HG02763 (cell line): ENCODE results near the gene NFIC.

ENCODE experiments used
- ATAC-seq: cut with Tn5 transposase; IDR thresholded peaks from one replicate; pipeline ENCODE4 v1.9.1; 2021; ENCODE audit warnings: mild to moderate bottlenecking, moderate library complexity; ENCODE audit not compliant: unreplicated experiment

Gene NFIC

GRCh38 chr19:3358689-3359014, 7.7 kb upstream of the NFIC start:
- no peak for ATAC-seq

DNA sequence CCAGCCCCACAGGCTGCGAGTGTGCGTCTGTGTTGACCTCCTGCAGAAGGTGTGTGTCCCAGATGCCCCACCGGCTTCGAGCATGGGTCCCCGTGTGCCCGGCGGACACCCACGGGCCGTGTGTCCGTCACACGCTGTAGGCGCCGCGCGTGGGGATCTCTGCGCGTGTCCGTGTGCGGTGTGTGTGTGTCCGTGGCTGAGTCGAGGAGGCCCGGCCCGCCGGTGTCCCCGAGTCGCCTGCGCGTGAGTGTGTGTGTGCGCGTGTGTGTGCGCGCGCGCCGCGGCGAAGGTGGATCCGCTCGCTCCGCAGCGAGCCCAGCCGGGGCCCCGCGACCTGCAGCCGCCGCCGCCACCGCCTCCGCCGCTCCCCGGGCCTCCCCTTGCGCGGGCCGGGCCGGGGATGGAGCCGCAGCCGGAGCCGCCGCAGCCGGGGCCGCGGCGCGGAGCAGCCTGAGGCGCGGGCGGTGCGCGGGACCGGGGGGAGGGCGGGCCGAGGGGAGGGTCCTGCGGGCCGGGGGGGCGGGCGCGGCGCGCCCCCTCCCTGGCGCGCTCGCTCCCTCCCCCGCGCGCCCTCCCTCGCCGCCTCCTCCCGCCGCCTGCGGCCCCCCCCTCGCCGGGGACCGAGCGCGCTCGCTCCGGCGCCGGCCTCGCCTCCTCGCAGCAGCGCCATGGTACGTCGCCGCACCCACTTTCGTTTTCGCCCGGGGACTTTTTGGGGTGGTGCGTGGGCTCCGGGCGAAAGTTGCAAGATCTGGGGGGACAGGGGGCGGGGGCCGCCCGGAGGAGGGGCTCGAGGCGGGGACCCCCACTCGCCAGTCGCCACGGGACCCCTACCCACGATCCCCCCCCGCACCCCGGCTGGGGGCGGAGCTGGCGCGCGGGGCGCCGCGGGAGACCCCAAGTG, 7.1 kb upstream of the NFIC start:
- no peak for ATAC-seq

DNA sequence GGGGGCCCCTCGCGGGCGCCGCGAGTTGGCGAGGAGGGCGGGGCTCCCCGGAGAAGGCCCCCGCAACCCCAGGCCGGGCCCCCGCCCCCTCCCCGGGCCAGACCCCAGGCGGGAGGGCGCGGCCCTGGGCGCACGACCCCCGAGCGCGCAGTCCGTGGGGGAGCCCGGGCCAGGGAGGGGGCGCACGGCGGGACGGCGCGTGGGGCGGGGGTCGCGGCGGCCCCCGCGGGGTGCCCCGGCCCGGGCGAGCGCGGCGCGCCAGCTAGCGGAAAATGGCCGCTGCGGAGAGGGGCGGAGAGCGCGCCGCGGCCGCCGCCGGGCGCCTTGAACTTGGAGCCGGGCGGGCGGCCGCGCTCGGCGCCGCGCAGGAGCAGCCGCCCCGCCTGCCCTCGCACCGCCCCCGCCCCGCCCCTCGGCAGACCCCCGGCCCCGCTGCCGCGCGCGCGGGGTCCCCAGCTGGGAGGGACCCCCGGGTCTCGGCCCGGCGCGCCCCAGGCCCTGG, 6.4 kb upstream of the NFIC start:
- no peak for ATAC-seq

DNA sequence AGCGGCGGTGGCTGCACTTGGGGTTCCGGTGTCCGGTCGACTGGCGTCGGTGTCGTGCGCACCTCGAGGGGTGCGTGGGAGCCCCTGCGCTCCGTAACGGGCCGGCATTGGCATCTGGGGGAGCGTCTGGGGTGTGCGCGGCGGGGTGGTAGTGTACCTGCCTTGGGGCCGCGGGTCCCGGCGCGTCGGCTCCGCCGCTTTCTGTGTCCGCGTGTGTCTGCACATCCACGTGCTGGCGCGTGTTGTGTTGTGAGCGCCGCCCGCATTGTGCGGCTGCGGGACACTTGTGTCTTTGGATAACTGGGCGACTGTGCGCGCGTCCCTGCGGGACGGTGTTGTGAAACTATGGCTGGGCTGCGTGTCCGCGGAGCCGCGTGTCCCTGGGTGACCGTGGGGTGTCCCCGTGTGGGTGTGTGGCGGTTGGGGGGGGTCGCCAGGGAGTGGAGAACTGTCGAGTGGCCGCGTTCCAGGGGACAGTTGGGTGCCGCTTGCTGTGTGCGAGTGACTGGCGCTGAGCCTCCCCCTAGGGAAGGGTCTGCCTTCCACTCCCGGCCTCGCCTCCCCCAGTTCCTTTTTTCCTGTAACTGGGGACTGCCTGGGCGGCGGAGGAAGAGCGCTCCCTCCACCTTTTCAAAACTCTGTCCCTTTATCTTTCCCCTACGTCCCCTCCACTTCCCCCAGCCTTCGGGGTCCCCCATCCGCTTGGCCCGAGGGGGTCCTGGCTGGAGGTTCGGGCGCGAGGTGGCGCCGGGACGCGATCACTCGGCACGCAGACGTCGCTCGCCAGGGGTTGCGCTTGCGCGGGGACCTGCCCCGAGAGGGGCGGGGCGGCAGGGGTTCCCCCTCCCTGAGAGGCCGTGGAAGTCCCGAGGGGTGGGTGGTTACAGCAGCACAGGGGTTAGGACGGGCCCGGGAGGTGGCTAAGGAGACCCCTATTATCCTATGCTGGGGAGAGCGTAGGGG, 5.7 kb upstream of the NFIC start:
- ATAC-seq, result no peak

DNA sequence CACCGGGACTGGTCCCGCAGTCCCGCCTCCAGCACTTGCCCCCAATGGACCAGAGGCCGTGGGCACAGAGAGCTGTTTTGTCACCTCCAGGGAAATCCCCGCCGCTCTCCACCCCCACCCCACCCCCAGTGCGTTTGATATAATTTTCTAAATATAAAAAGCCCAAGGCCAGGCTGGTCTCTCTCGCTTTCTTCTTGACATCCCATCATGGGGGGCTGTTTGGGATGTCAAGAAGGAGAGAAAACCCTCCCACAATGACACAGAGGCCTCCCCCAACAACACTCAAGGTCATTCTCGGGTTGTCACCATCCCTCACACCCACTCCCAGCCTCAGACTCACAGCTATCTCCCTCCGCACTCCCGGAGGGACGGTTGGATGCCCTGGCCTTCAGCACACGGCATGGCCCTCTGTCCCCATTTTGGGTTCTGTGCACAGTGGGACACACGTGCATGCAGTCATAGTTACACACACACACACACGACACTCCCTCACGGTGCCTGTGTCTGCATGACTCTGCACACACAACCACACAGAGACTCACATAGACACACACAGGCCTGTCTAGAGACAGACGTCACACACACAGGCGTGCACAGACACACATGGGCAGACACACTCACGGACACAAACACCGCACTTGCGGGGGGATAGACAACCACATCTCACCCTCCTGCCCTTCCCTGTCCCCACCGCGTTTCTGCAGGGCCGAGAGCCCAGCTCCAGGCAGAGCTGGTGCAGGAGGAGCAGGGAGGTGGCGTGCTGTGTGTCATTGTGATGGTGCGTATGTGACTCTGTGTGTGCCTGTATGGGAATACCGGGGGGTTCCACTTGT, 4.8 kb upstream of the NFIC start:
- no peak for ATAC-seq

DNA sequence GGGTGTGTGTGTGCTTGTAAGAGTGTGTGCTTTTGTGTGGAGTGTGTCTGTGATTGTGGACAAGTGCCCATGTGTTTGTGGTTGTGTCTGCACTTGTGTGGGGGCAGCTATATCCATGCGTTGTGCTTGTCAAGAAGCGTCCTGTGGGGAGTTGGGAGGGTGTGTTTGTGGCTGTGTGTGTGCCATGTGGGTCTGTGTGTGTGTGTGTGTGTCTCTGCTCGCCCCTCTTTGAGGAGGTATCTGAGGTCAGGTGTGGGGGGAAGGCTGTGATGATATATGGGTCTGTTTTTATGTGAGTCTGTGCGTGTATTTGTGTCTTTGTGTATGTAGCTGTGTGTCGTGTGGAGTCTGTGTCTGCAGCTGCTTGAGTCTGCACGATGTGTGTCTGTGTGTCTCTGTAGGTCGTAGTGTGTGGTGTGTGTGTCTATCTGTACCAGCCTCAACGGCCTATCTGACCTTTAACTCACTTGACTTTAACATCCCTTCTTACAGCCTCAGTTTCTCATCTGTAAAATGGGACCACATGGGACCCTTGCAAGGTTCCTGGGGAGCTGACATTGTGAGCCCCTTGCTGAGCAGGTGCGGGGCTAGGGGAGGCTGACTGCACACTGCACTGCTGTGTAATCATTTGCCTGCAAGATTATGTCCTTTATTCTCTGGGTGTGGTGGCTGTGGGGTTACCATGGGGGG, 4.0 kb upstream of the NFIC start:
- no peak for ATAC-seq

- ATAC-seq, result no peak
Measured at GRCh38 chr19:3363841-3364500, 2.4 kb upstream of the NFIC start.

GRCh38 chr19:3364501-3364858, 1.9 kb upstream of the NFIC start:
- no peak for ATAC-seq

DNA sequence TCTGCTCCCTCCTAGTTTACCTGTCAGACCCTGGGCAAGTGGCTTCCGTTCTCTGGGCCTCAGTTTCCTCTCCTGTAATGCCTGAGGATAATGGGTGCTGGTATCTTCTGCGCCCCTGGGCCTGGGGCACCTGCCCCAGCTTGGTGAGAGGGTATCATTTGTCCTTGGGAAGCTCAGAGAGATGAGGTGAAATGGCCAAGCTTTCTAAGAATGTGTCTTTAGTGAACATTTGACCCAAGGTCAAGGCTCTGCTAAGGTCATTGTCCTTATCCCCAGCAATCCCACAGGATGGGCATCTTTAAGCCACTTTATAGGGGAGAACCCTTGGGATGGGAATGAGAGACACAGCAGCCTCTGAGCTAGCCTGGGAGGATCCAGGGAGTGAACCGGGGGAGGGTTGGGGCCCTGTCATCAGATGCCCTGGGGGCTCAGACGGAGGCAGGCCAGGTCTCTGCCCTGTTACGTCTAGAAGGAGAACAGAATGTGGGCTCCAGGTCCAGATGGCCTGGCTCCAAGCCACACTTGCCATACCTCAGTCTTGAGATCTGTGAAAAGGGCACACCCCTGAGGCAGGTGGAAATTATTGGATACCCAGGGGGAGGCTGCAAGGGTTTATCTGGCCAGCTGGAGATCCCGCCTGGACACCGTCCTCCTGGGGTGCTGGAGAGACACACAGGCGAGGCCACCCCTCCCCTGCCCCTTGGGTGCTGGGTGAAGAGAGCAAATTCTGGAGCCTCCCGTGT, 1.1 kb upstream of the NFIC start:
- ATAC-seq, result no peak

- ATAC-seq, result no peak
Measured at GRCh38 chr19:3366753-3367627, 607 bp downstream of the NFIC start.

GRCh38 chr19:3367628-3368440, 1.5 kb downstream of the NFIC start:
- no peak for ATAC-seq

DNA sequence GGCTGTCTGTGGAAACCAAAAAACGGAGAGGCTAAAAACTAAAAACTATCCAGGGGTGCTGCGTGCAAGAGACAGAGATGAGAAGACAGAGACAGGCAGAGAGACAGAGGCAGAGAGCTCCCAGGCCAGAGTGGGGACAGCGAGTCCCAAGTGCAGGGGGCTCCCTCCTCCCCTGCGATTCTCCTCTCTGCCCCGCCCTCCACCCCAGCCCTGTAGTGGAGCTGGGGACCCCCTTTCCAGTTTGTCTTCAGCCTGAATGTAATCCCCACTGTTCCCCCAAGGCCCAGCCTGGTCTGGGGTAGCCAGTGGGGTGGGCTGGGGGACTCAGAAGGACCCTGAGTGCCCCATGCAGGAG, 2.0 kb downstream of the NFIC start:
- no peak for ATAC-seq

DNA sequence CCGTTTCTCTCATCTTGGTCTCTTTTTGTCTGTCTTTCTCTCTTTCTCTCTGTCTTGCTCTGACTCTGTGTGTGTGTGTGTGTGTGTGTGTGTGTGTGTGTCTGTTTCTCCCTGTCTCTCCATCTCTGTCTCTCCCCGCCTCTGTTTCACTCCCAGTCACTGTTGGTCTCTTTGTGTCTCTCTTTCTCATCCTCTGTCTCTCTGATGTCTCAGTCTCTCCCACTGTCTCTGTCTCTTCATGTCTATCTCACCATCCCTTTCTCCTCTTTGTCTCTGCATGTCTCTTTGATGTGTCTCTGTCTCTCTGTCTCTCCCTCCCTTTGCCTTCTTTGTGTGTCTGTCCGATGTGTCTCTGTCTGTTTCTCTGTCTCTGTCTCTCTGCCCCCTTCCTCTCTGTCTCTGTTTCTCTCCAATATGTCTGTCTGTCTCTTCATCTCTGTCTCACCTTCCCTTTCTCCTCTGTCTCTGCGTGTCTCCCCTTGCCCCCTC, 2.5 kb downstream of the NFIC start:
- ATAC-seq, result no peak

- ATAC-seq, result no peak
Measured at GRCh38 chr19:3369337-3370213, 3.2 kb downstream of the NFIC start.

- ATAC-seq, result no peak
Measured at GRCh38 chr19:3370214-3370720, 3.9 kb downstream of the NFIC start.
